SU-DHL-6 (cell line): ENCODE measurements around the gene MAST2.

Source experiments
- H2AFZ ChIP-seq: fragments of 200-600 bp; sonication (generic); 2 replicates; pipeline ENCODE4 v1.6.1; 2014; ENCODE audit warnings: low read depth, mild to moderate bottlenecking, moderate library complexity, mixed read lengths, antibody characterized with exemption, low read length; ENCODE audit not compliant: severe bottlenecking
- H3F3A ChIP-seq: fragments of 200-600 bp; shearing (Covaris generic); 2 replicates; pipeline ENCODE4 v1.6.0; 2016; ENCODE audit warnings: antibody characterized with exemption, mild to moderate bottlenecking; ENCODE audit not compliant: insufficient read depth
- H3K27ac ChIP-seq: fragments of 200-600 bp; sonication (generic); 2 replicates; pipeline ENCODE4 v1.5.1; 2016; ENCODE audit warnings: low read depth, mild to moderate bottlenecking, low read length, moderate library complexity, mixed read lengths
- H3K27me3 ChIP-seq: fragments of 200-600 bp; sonication (generic), shearing (Covaris generic); 2 replicates; pipeline ENCODE4 v1.6.0; 2014; ENCODE audit warnings: mild to moderate bottlenecking, low read length
- H3K36me3 ChIP-seq: fragments of 200-600 bp; sonication (generic); 2 replicates; pipeline ENCODE4 v1.6.1; 2014; ENCODE audit warnings: mild to moderate bottlenecking, low read length, mixed read lengths
- H3K4me2 ChIP-seq: fragments of 300-600, 200-600 bp; shearing (Covaris generic), sonication (generic); 2 replicates; pipeline ENCODE4 v1.6.0; 2014; ENCODE audit warnings: low read length, low read depth, mild to moderate bottlenecking; ENCODE audit not compliant: poor library complexity, severe bottlenecking
- H3K4me3 ChIP-seq: fragments of 200-600 bp; sonication (generic); 2 replicates; pipeline ENCODE4 v1.5.1; 2014; ENCODE audit warnings: antibody characterized with exemption, low read length, mild to moderate bottlenecking, mixed read lengths; ENCODE audit not compliant: insufficient read depth, poor library complexity, severe bottlenecking
- H3K79me2 ChIP-seq: fragments of 200-600 bp; sonication (generic); 2 replicates; pipeline ENCODE4 v1.6.1; 2014; ENCODE audit warnings: mild to moderate bottlenecking, low read length, moderate library complexity; ENCODE audit not compliant: insufficient read depth
- H3K9ac ChIP-seq: fragments of 200-600 bp; sonication (generic); 2 replicates; pipeline ENCODE4 v1.7.0; 2014; ENCODE audit warnings: mild to moderate bottlenecking, low read length
- H3K9me2 ChIP-seq: fragments of 200-600 bp; sonication (generic); replicated peaks from 2 replicates; pipeline ENCODE4 v1.6.1; 2014; ENCODE audit warnings: low read length; ENCODE audit not compliant: insufficient read depth
- H3K9me3 ChIP-seq: fragments of 200-600 bp; sonication (generic); 2 replicates; pipeline ENCODE4 v1.6.1; 2014; ENCODE audit warnings: low read length, mixed read lengths; ENCODE audit not compliant: insufficient read depth
- H4K20me1 ChIP-seq: fragments of 200-600 bp; sonication (generic); 2 replicates; pipeline ENCODE4 v1.6.1; 2014; ENCODE audit warnings: low read depth, mild to moderate bottlenecking, antibody characterized with exemption, low read length, moderate library complexity, mixed read lengths
- EZH2phosphoT487 ChIP-seq: fragments of 200-600 bp; sonication (generic), shearing (Covaris generic); conservative IDR thresholded peaks from 2 replicates; pipeline ENCODE4 v1.6.1; 2018; ENCODE audit warnings: mild to moderate bottlenecking, antibody characterized with exemption, low read length, moderate library complexity, mixed read lengths
- TF ChIP-seq, protein P1 (sequence below): fragments of 200-600 bp; sonication (generic); IDR thresholded peaks from one replicate; pipeline ENCODE4 v1.5.1; 2017; ENCODE audit warnings: antibody characterized with exemption, mild to moderate bottlenecking, low read length, moderate library complexity; ENCODE audit not compliant: insufficient read depth, poor library complexity, severe bottlenecking

The MAST2 gene

DNA sequence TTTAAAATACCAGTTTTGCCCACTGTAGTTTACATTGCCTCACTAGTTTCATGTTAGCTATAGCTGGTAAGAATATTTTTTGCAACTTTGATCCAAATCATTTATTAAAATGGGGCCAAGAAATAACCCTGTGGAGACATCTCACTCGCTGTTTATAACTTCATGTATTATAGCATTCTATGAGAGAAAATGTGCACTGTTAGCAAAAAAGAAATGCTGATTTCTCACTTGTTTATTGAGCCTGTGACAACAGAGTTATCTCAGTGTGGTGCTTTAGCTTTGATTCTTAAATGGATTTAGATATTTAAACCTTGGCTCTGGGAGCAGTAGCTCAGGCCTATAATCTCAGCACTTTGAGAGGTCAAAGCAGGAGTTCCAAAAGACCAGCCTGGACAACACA is 201.1 kb downstream of the MAST2 start:
- Histone ChIP-seq H3K9ac (no peak overlapping the region), H3K9me2 (no peaks in the 10 kb centered on the region), H3F3A (no peaks in the 10 kb centered on the region), H3K4me3 (no peak overlapping the region), H2AFZ (no peak overlapping the region), H3K79me2 (no peaks in the 10 kb centered on the region), H3K36me3 (peaks cover 9% of the 10 kb centered on the region), H3K27me3 (no peaks in the 10 kb centered on the region), H3K27ac (no peak overlapping the region), H4K20me1 (no peaks in the 10 kb centered on the region), H3K4me2 (no peak overlapping the region), H3K9me3 (no peaks in the 10 kb centered on the region)
- TF ChIP-seq EZH2phosphoT487: no peak
- TF ChIP-seq, protein P1, sequence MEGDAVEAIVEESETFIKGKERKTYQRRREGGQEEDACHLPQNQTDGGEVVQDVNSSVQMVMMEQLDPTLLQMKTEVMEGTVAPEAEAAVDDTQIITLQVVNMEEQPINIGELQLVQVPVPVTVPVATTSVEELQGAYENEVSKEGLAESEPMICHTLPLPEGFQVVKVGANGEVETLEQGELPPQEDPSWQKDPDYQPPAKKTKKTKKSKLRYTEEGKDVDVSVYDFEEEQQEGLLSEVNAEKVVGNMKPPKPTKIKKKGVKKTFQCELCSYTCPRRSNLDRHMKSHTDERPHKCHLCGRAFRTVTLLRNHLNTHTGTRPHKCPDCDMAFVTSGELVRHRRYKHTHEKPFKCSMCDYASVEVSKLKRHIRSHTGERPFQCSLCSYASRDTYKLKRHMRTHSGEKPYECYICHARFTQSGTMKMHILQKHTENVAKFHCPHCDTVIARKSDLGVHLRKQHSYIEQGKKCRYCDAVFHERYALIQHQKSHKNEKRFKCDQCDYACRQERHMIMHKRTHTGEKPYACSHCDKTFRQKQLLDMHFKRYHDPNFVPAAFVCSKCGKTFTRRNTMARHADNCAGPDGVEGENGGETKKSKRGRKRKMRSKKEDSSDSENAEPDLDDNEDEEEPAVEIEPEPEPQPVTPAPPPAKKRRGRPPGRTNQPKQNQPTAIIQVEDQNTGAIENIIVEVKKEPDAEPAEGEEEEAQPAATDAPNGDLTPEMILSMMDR: no peak

DNA sequence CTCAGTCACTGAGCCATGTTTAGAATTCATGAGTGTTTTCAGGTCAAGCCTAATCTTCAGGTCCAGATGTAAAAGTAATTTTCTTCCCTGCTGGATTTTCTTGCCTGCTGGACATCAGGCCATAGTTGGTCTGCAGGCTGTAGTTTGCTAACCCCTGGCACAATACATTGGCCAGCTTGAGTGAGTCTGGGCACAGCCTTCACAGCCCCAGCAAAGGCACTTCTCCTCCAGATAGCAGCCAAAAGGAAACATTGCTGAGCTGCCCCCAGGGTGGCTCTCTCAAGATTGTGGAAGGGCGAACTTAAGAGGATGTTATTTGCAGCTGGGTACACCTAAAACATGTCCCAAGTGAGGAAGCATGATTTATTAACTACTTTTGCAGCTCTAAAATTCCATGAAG is 202.2 kb downstream of the MAST2 start:
- no peaks in the 10 kb centered on the region for H3K9me2 ChIP-seq
- no peak overlapping the region for H3K27ac ChIP-seq
- H3K9ac ChIP-seq: no peak overlapping the region
- no peak overlapping the region for H2AFZ ChIP-seq
- no peak overlapping the region for H3K4me2 ChIP-seq
- TF ChIP-seq, protein P1: no peak
- no peak for TF ChIP-seq EZH2phosphoT487
- H3K4me3 ChIP-seq: no peak overlapping the region
- no peaks in the 10 kb centered on the region for H3K79me2 ChIP-seq
- H3K9me3 ChIP-seq: no peaks in the 10 kb centered on the region
- H3K27me3 ChIP-seq: no peaks in the 10 kb centered on the region
- no peaks in the 10 kb centered on the region for H4K20me1 ChIP-seq
- H3K36me3 ChIP-seq: peaks cover 11% of the 10 kb centered on the region
- H3F3A ChIP-seq: no peaks in the 10 kb centered on the region

DNA sequence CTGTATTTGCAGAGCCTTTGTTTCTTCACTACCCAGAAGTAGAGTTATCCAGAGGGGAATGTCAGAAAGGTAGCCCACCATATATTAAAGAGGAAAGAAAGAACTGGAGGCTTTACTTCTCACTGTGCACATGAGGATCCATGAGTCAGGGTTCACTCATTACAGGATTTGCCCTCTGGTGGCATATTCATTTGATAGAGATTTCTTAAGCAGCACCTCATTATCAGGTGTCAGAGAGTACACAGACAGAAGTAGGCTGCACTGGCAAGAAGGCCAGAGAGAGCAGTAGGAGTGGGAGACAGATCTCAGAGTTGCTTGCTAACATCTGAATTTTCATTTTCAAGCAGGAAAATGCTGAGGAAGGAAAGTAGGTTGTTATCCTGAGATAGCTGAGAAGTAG is 205.2 kb downstream of the MAST2 start:
- Histone ChIP-seq H4K20me1 (no peaks in the 10 kb centered on the region), H3K9me3 (no peaks in the 10 kb centered on the region), H3K27me3 (no peaks in the 10 kb centered on the region), H3K27ac (no peak overlapping the region), H3K9me2 (no peaks in the 10 kb centered on the region), H3F3A (no peaks in the 10 kb centered on the region), H2AFZ (no peak overlapping the region), H3K36me3 (peaks cover 35% of the 10 kb centered on the region), H3K9ac (no peak overlapping the region), H3K4me2 (no peak overlapping the region), H3K79me2 (no peaks in the 10 kb centered on the region), H3K4me3 (no peak overlapping the region)
- TF ChIP-seq EZH2phosphoT487: no peak
- TF ChIP-seq, protein P1: no peak
